ENCODE results near the gene MCF2L. TPM values are rescaled to one million over a fixed set of nuclear protein-coding genes. Genes with fewer than 3 reads are reported as not detected.

MCF2L gene
- total and polyA plus RNA-seq, 4 donors: 21.0 to 78.7 (median 35.9) TPM

GRCh38 chr13:113046883-113047244 lies 77.8 kb downstream of the MCF2L start:
- H3K27me3 ChIP-seq (ENCODE audit: control insufficient read depth in 3 of 3, insufficient read depth in 3 of 3, low read length in 2 of 3): peaks cover 0 to 8% (median 6%) of the 10 kb centered on the region in 3 donors
- no peaks in the 10 kb centered on the region for H3K9me3 ChIP-seq (ENCODE audit: control insufficient read depth in 4 of 4, insufficient read depth in 3 of 4, low read length in 3 of 4)
- no peak overlapping the region for H3K27ac ChIP-seq (ENCODE audit: low read depth in 1 of 2, low read length in 1 of 2)
- ATAC-seq (ENCODE audit: insufficient read depth, low FRiP score): no peak
- H3K9ac ChIP-seq (ENCODE audit: insufficient read depth in 1 of 2, low read length in 2 of 2): no peak overlapping the region
- DNase-seq: no peak
- WGBS, 2 donors: 89 to 91% methylated on average over 13 of the region's 13 CpGs
- no peak overlapping the region for H3K4me3 ChIP-seq
- peaks cover 0 to 6% (median 0%) of the 10 kb centered on the region in 4 donors for H3K36me3 ChIP-seq (ENCODE audit: control insufficient read depth in 4 of 4, insufficient read depth in 4 of 4, low read length in 4 of 4)
- H3K4me1 ChIP-seq (ENCODE audit: control insufficient read depth in 5 of 5, insufficient read depth in 5 of 5, low read length in 5 of 5): peaks cover 0 to 5% (median 2%) of the 10 kb centered on the region in 5 donors
- TF ChIP-seq CTCF (IDR thresholded peaks at IDR 0.05; ENCODE audit: control extremely low read depth, extremely low read depth): no peak

GRCh38 chr13:113047587-113047986 lies 78.6 kb downstream of the MCF2L start:
- TF ChIP-seq CTCF (IDR thresholded peaks at IDR 0.05; ENCODE audit: control extremely low read depth, extremely low read depth): no peak
- Histone ChIP-seq H3K9ac (ENCODE audit: insufficient read depth in 1 of 2, low read length in 2 of 2) (no peak overlapping the region), H3K36me3 (ENCODE audit: control insufficient read depth in 4 of 4, insufficient read depth in 4 of 4, low read length in 4 of 4) (peaks cover 0 to 6% (median 0%) of the 10 kb centered on the region in 4 donors), H3K27me3 (ENCODE audit: control insufficient read depth in 3 of 3, insufficient read depth in 3 of 3, low read length in 2 of 3) (peaks cover 0 to 9% (median 6%) of the 10 kb centered on the region in 3 donors), H3K27ac (ENCODE audit: low read depth in 1 of 2, low read length in 1 of 2) (no peak overlapping the region), H3K4me3 (no peak overlapping the region), H3K9me3 (ENCODE audit: control insufficient read depth in 4 of 4, insufficient read depth in 3 of 4, low read length in 3 of 4) (no peaks in the 10 kb centered on the region), H3K4me1 (ENCODE audit: control insufficient read depth in 5 of 5, insufficient read depth in 5 of 5, low read length in 5 of 5) (peaks cover 0 to 5% (median 2%) of the 10 kb centered on the region in 5 donors)
- no peak for DNase-seq
- ATAC-seq (ENCODE audit: insufficient read depth, low FRiP score): no peak
- 95 to 98% methylated on average over 31 of the region's 31 CpGs for WGBS, 2 donors

GRCh38 chr13:113048766-113049165 lies 79.8 kb downstream of the MCF2L start:
- H3K9ac ChIP-seq (ENCODE audit: insufficient read depth in 1 of 2, low read length in 2 of 2): no peak overlapping the region
- no peaks in the 10 kb centered on the region for H3K9me3 ChIP-seq (ENCODE audit: control insufficient read depth in 4 of 4, insufficient read depth in 3 of 4, low read length in 3 of 4)
- WGBS, 2 donors: 55 to 57% methylated on average over 7 of the region's 7 CpGs
- H3K27ac ChIP-seq (ENCODE audit: low read depth in 1 of 2, low read length in 1 of 2): no peak overlapping the region
- ATAC-seq (ENCODE audit: insufficient read depth, low FRiP score) (no peak), DNase-seq (no peak)
- TF ChIP-seq CTCF (IDR thresholded peaks at IDR 0.05; ENCODE audit: control extremely low read depth, extremely low read depth): no peak
- H3K4me3 ChIP-seq: no peak overlapping the region
- peaks cover 0 to 12% (median 6%) of the 10 kb centered on the region in 3 donors for H3K27me3 ChIP-seq (ENCODE audit: control insufficient read depth in 3 of 3, insufficient read depth in 3 of 3, low read length in 2 of 3)
- peaks cover 0 to 10% (median 0%) of the 10 kb centered on the region in 4 donors for H3K36me3 ChIP-seq (ENCODE audit: control insufficient read depth in 4 of 4, insufficient read depth in 4 of 4, low read length in 4 of 4)
- H3K4me1 ChIP-seq (ENCODE audit: control insufficient read depth in 5 of 5, insufficient read depth in 5 of 5, low read length in 5 of 5): peaks cover 0 to 5% (median 2%) of the 10 kb centered on the region in 5 donors

GRCh38 chr13:113049521-113049941 lies 80.5 kb downstream of the MCF2L start:
- Histone ChIP-seq H3K9me3 (ENCODE audit: control insufficient read depth in 4 of 4, insufficient read depth in 3 of 4, low read length in 3 of 4) (no peaks in the 10 kb centered on the region), H3K9ac (ENCODE audit: insufficient read depth in 1 of 2, low read length in 2 of 2) (no peak overlapping the region), H3K27ac (ENCODE audit: low read depth in 1 of 2, low read length in 1 of 2) (no peak overlapping the region), H3K27me3 (ENCODE audit: control insufficient read depth in 3 of 3, insufficient read depth in 3 of 3, low read length in 2 of 3) (peaks cover 0 to 12% (median 6%) of the 10 kb centered on the region in 3 donors), H3K36me3 (ENCODE audit: control insufficient read depth in 4 of 4, insufficient read depth in 4 of 4, low read length in 4 of 4) (peaks cover 0 to 10% (median 0%) of the 10 kb centered on the region in 4 donors), H3K4me3 (no peak overlapping the region), H3K4me1 (ENCODE audit: control insufficient read depth in 5 of 5, insufficient read depth in 5 of 5, low read length in 5 of 5) (peaks cover 0 to 5% (median 2%) of the 10 kb centered on the region in 5 donors)
- WGBS, 2 donors: 83 to 93% methylated on average over 13 of the region's 13 CpGs
- no peak for TF ChIP-seq CTCF (IDR thresholded peaks at IDR 0.05; ENCODE audit: control extremely low read depth, extremely low read depth)
- ATAC-seq (ENCODE audit: insufficient read depth, low FRiP score) (no peak), DNase-seq (peak in 1 of 3 donors; percentile 26)

Data from lung (tissue), 12 donors.